NCI-H345 treated with DMSO at 0.1 percent for 48 hours (cell line): Measurements from ENCODE around the gene KLHL36.
A peak's percentile ranks its signal among the peaks of the same experiment; 100 is the strongest.
"Not testable (repeated sequence)": the region's sequence is repeated elsewhere in the genome, so short reads cannot be mapped to it uniquely, and the experiment has no call there.

Experiments
- DNase-seq: peaks from one replicate; lab custom pipeline; 2025; ENCODE audit not compliant: unreplicated experiment; lab: John Stamatoyannopoulos, UW

KLHL36 gene

DNA sequence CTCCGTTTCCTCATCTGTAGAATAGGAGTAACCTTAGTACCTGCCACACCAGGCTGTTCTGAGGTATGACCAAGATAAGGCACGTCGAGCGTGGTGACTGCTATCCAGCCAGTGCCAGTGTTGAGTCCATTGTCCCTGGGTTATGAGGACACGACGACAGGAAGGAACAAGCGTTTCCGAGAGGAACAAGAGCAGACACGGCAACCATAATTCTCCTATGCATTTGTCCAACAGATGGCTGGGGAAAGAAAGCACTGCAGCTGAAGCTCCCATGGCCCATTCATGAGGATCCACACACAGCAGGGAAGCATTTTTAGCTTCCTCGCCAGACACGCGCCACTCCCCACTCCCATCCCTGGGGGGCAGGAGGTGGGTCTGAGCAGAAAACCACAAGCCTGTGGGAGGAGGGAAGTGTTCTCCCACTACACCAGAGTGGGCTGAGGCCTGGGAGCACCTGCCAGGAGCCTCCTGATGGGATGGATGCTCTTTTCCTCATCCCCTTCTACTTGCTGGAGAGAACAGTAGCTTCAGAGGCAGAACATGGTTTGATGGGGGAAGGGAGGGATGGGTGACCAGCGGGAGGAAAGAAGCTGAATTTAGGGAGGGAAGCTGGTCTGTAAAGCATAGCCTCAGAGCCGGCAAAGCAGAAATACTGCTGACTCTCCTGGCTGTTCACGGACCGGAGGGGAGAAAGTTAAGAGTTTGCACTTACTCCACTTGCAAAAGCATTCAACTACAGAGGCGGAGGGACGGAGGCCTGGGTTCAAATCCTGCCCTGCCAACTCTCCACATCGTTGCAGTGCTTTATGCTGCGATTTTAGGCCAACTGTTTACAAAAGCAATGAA is 33.1 kb upstream of the KLHL36 start:
- DNase-seq = peak; percentile 13

DNA sequence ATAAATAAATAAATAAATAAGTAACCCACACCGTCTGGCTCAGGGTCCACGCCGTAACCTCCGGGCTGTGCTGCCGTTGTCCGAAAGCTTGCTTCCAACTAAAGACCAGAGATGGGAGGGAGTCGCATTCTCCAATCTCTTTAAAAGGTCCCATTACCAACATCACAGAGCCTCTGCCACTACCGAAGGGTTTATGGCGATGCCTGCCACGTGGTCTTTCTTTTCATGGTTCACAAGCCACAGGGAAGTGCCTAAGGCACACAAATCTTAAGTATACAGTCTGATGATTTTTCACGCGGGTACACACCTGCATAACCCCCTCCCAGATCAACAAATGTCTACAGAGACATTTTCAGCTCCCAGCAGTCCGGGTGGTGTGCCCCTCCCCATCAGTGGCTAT is 31.8 kb upstream of the KLHL36 start:
- no peak for DNase-seq

DNA sequence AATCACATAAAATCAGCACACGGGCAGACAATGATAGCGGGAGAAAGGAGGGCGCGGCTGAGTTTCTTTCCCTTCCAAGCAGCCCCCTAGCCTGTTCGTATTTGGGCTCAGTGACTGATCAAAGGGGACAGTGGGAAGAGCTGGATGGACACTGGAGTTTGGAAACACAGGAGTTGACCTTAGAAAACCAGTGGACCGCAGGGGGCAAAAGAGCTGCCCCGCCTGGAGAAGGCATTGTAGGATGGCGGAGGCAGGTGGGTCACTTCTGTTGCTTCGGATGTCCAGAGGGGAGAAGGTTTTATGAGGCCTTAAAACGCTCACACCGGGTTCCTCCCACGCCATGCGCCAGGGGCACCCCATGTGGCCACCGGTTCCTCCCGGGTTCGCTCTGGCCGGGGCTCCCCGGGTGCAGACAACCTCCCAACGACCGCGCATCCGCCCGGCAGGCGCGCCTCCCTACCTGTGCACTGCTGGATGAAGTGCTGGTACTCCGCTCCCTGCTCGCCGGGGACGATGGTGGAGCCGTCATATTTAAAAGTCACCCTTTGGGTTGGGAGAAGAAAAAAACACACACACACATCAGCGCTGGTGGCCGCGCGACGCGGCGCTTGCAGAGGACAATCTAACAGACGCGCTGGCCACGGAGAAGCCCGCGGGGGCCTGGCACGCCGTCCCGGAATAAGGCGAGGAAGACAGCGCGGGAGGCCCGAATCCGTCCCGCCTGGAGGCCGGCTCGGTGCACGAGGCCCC is 31.1 kb upstream of the KLHL36 start:
- DNase-seq = no peak

DNA sequence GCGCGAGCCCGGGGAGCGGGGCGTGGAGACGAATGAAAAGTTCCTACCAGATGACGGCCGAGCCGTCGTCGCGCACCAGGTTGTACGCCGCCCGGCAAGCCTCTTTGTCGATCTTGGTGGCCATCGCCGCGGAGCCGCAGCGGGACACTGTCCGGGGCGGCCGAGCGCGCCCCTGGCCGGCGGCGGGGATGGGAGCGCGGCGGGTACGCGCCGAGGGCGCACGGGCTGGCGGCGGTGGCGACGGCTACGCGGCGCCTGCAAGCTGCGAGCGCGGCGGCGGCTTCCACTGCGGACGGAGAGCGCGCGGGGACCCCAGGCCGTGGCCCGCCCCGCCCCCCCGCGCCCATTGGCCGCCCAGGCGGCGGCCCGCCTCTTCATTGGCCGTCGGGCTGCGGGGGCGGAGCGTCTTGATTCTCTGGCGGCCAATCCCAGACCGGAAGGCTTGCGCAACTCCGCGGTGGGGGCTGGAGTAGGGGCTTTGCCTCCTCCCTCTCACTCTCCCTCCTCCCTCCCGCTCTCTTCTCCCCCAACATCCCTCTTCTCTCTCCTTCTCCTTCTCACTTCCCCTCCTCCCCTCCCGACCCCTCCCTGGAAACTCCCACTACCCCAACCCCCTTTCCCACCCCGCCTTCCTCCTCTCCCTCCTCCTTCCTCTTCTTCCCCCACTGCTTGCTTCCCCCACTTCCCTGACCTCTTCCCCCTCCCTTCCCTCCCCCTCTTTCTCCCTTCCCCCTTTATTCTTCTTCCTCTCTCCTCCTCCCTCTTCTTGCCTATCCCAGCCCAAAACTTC is 30.3 kb upstream of the KLHL36 start, which contains the start of gene COTL1:
Gene COTL1 (minus strand): TSS at position 288 of the 790 bp plus-strand sequence. CDS start 164 bp downstream, at position 124.
- peak; percentile 51 for DNase-seq

DNA sequence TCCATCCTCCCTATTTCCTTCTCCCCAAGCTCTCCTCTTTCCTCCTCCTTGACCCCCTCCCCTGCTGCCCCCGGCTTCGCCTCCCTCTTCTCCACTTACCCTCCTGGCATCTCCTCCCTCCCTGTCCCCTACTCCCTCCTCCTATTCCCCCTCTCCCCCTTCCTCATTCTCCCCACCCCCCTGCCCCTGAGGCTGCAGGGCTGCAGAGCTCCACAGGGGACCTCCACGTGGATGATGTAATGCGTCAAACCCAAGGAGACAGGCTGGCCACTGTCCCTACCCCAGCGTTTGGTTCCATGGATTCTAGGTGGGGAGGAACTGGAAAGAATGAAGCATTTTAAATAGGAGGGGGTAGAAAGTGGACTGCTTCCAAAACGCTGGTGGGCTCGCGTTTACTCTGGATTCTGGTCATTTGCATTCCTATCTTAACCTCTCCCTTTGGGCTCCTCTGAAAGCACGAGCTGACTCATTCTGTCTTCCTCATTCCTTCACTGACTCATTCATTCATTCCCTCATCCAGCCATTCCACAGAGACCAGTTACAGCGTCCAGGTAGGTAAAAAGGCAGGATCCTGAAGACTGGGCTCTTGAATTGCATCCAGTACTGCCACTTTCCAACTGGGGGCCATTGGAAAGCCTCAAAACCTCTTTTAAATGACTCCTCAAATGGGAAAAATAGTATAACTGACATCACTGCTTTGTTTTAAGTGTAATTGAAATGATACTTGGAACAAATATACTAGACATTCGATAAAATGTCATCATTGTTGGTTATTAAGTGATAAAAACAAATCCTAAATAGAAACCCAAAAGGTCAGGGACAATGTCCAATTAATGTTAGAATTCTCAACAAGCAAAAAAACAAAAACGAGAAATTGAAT is 29.5 kb upstream of the KLHL36 start:
- DNase-seq = no peak

DNA sequence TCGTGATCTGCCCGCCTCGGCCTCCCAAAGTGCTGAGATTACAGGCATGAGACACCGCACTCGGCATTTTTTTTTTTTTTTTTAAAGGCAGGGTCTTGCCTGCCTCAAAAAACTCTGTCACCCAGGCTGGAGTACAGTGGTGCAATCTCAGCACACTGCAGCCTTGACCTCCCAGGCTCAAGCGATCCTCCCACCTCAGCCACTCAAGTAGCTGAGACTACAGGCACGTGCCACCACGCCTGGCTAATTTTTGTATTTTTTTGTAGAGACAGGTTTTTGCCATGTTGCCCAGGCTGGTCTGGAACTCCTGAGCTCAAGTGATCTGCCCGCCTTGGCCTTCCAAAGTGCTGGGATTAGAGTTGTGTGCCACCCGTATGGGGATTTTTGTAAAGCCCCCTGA is 27.4 kb upstream of the KLHL36 start:
- not testable (repeated sequence) for DNase-seq

DNA sequence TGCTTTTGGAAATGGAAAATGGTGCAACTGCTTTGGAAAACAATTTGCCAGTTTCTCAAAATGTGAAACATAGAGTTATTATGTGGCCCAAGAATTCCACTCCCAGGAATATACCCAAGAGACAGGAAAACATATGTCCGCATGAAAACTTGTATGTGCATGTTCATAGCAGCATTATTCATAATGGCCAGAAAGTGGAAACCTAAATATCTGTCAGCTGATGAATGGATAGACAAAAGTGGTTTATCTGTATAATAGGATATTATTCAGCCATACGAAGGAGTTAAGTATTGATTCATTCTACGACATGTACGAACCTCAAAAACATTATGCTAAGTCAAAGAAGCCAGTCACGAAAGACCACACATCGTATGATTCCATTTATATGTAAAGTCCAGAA is 22.8 kb upstream of the KLHL36 start:
- DNase-seq = no peak

DNA sequence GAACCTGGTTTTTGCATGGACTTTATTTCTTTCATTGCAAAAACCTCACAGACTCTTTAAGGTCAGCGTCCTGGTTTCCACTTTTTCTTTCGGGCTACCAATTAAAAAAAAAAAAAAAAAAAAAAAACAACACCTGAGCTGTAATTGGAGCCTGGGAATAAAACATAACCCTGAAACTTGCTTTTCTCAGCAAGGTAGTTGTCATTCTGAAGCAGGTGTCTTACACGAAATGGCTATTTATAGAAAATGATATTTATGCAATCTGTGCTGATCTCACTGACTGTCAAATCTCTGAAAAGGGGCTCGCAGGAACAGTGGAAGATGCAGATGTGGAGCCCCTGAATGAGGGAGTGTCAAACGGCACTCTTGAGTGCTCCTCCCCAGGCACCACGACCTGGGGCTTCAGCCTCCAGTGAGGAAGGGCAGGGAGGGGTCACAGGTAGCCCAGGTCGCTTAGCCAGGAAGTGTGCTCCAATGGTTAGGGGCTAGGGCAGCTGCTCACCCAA is 20.0 kb upstream of the KLHL36 start:
- no peak for DNase-seq

DNA sequence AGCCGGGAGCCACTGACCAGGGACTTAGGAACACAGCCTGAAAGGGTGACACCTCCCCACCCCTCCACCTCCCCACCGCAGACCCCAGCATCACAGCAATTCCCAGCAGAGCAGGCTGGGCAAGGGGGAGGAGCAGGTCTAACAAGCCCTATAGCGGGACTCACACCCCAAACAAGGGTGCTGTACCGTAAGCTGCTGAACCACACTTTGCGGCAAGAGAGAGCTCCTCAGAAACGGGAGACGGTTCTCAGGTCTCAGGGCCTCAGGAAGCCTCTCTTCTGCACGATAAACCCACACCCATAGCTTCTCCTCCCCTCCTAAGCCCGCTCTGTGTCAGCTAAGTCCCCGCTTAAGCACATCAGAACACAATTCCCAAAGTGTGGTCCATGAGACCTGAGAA is 18.7 kb upstream of the KLHL36 start:
- no peak for DNase-seq

DNA sequence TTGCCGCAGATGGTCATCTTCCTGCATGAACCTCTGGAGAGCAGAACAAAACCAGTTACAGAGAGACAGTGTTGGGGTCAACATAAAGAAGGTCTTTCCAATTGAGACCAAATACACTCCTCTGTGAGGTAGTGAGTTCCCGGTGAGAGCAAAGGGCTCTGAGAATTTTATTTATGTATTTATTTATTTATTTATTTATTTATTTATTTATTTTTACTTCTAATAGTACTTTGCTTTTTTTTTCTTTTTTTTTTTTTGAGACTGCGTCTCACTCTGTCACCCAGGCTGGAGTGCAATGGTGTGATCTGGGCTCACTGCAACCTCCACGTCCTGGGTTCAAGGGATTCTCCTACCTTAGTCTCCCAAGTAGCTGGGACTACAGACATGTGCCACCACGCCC is 18.3 kb upstream of the KLHL36 start:
- DNase-seq = no peak

DNA sequence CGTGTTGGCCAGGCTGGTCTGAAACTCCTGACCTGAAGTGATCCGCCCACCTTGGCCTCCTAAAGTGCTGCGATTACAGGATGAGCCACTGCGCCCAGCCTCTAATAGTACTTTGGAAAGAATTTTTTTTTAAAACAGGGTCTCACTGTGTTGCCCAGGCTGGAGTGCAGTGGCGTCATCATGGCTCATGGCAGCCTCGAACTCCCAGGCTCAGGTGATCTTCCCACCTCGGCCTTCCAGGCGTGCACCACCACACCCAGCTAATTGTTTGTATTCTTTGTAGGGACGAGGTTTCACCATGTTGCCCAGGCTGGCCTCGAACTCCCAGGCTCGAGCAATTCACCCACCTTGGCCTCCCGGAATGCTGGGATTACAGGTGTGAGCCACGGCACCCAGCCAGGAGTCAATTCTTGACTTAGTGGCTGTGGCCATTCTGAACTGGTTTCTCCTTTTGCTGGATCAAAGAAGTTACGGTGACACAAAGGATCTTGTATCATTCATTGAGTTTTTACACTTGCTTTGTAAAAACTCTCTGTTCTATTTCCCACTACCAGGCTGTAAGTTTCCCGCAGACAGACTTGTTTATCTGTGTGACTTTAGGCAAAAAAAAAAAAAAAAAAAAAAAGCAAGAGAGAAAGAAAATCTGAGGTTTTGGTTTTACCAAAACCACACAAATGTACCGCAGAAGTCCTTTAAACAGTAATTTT is 17.7 kb upstream of the KLHL36 start:
- DNase-seq = no peak

DNA sequence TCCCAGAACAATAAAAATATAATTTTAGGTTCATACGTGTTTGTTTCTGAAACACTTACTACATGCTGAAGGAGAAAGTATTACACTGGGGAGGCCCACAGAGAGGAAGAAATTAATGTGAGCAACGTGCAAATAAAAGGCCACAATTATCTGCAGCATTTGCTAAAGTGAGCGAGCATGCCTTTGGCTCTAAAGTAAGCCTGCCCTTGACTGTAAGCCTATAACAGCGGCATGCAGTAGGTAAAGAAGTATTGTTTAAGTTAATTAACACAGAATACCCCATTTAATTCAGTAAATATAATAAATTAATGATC is 17.2 kb upstream of the KLHL36 start:
- DNase-seq = no peak

DNA sequence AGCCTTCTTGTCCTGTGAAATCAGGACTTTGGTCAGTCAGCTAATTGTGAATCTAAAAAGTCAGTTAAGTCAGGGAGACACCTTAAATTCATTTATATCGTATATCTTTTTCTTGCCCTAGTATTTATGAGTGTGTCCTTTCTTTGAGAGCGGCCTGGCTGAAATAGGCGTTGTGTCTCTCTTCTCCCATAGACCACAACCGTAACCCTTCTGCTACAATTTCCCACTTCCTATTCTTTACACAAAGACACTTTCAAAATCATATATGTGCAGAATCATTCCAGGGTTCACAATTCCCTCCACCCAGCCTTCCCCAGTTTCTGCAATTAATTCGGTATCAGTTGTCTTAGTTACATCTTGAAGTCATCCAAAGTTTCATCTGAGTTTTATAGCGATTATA is 16.4 kb upstream of the KLHL36 start:
- DNase-seq = no peak

DNA sequence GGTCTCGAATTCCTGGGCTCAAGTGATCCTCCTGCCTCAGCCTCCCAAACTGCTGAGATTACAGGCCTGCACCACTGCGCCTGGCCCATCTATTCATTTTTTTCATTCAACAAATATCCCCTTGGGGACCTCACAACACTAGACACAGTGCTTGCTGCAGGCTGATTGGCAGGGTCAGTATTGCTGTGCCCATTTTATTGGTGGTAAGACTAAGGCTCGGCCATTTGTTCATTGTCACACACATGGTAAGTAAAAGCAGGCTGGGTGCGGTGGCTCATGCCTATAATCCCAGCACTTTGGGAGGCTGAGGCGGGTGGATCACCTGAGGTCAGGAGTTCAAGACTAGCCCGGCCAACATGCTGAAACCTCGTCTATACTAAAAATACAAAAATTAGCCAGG is 15.4 kb upstream of the KLHL36 start:
- not testable (repeated sequence) for DNase-seq

DNA sequence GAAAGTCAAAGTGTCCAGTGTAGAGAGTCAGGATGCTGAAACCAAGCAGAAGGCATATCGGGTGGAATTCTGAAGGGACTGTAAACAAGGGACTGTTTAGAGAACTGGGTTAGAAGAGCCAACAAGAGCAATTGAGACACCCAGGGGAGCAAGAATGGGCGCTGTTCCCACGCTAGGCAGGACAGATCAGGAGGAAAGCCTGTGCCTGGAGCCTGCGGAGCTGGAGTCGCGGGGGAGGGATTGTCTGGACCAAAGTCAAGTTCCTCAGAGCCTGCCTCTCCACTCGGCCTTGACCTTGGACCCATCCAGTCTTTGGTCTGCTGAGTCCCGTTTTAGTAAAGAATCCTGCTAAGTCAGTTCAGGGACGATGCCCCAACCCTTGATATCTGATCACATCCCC is 14.7 kb upstream of the KLHL36 start:
- DNase-seq = peak; percentile 41

DNA sequence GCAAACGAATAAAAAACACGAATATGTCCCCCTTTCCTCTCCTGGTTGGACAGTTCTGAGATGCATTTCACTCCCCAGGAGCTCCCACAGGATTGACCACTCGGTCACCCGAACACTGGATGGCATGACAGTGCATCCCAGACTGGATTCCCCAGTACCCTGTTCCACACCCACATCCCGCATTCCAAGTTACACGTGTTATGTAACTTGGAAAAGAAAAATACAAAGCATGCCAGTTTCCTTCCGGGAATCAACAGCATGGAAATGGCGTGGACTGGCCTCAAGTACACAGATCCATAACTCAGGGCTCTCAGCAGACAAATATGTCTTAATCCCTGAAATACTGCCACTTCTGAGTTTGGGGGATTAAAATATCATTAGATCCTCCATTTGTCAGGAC is 12.6 kb upstream of the KLHL36 start:
- DNase-seq = no peak

DNA sequence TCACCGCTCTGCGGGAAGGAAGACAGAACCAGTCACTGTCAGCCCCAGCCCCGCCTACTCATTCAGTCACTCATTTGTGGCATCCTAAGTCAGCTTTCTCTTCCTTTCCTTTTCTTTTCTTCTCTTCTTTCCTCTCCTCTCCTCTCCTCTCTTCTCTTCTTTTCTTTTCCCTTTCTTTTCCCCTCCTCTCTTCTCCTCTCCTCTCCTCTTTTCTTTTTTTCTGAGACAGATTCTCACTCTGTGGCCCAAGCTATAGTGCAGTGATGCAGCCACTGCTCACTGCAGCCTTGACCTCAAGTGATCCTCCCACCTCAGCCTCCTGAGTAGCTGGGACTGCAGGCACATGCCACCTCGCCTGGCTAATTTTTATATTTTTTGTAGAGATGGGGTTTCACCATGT is 10.6 kb upstream of the KLHL36 start:
- DNase-seq = no peak

DNA sequence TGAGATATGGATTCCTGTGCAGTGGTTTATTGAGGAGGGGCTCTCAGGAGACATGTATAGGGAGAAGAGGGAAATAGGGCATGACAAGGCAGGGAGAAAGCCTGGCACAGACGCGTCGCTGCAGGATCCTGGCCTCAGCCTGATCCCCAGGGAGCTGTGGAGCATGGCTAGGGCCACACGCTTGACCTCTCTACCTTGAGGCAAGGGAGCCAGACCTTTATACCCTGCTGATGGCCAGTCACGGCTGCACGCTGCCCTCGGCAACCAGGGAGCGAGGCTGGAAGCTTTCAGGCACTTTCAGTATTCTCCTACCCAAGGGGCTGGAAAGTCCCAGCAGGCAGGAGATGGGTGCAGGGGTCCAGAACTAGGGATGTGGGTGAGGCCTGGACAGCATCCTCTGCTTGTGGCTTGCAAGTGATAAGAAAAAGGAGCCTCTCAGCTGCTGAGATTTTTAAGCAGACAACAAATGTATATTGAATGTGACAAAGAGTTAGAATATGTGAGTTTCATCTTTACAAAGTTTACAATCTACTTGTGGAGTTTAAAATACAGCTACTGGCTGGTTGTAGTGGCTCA is 10.0 kb upstream of the KLHL36 start:
- no peak for DNase-seq

DNA sequence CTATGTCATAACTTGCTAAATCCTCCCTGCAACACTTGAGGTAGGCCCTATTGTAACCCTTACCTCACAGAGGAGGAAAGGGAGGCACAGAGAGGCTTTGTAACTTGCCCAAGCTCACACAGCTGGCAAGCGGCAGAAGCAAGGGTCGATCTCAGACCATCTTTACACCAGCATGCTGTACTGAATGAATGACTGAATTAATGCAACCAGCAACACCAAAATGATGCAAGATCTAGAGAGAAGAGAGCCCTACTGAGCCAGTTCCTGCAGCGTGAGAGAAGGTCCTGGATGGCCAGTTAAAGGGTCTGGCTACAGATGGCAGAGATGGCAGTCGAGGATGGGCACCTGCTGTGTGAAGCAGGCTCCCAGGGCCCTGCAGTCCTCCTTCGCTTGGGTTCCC is 8.2 kb upstream of the KLHL36 start:
- no peak for DNase-seq
